BJ (cell line): Measurements from ENCODE around the gene CLSTN2. TPM values are rescaled to one million over a fixed set of nuclear protein-coding genes. Genes with fewer than 3 reads are reported as not detected.

ENCODE experiments used
- CTCF ChIA-PET: fragments of 350-600 bp; formaldehyde crosslinking; extraction: SDS; loops from one replicate; lab custom pipeline; 2021; ENCODE audit warnings: antibody characterized with exemption, inconsistent platforms; lab: Yijun Ruan, JAX
- POLR2A ChIA-PET: fragments of 300-600 bp; sonication (Branson Sonifier 250); formaldehyde crosslinking; extraction: SDS; loops from one replicate; lab custom pipeline; 2021; ENCODE audit warnings: antibody characterized with exemption; lab: Charles Lee
- DNase-seq: peaks from one replicate; pipeline ENCODE4 v3.0.0-alpha.2; 2011; ENCODE audit warnings: low read depth
- H3K27me3 ChIP-seq: 2 replicates; pipeline ENCODE4 v1.6.0; 2011; ENCODE audit warnings: low read length; ENCODE audit not compliant: control insufficient read depth, insufficient read depth
- H3K36me3 ChIP-seq: 2 replicates; pipeline ENCODE4 v1.5.1; 2011; ENCODE audit warnings: low read length; ENCODE audit not compliant: control insufficient read depth, insufficient read depth
- H3K4me3 ChIP-seq: 2 replicates; pipeline ENCODE4 v1.5.1; 2011; ENCODE audit warnings: low read depth, mild to moderate bottlenecking, control low read depth, low read length
- CTCF ChIP-seq: IDR thresholded peaks from 2 replicates; pipeline ENCODE4 v1.5.1; 2011; ENCODE audit warnings: low read depth, mild to moderate bottlenecking, control low read depth, inconsistent platforms, low read length, moderate library complexity; ENCODE audit not compliant: insufficient read depth
- polyA plus RNA-seq: library from polyadenylated mRNA; depleted of rRNA; stranded (reverse); fragments of >200 nt; gene quantifications from 2 replicates; pipeline ENCODE4 v1.2.3, GENCODE V29; 2011

The CLSTN2 gene
- polyA plus RNA-seq, 1 experiment = 1.8 TPM

GRCh38 chr3:140303875-140304274 is 368.9 kb downstream of the CLSTN2 start:
- CTCF ChIA-PET = interaction anchor here (0.6 kb wide), 1 partner anchor 624 kb away, joined by 3 read pairs; no protein-coding TSS in a partner anchor
- no peak for DNase-seq

GRCh38 chr3:140308535-140308934 is 373.6 kb downstream of the CLSTN2 start:
- DNase-seq = no peak
- ChIA-PET CTCF (no interaction called here), POLR2A (no interaction called here)
- no peak for TF ChIP-seq CTCF
- Histone ChIP-seq H3K36me3 (no peaks in the 10 kb centered on the region), H3K4me3 (no peak overlapping the region), H3K27me3 (no peaks in the 10 kb centered on the region)

More at GRCh38 chr3:140303875-140304274, 368.9 kb downstream of the CLSTN2 start:
- Histone ChIP-seq H3K36me3 (no peaks in the 10 kb centered on the region), H3K27me3 (no peaks in the 10 kb centered on the region), H3K4me3 (no peak overlapping the region)
- TF ChIP-seq CTCF = no peak
- POLR2A ChIA-PET = no interaction called here

GRCh38 chr3:140311428-140311827 is 376.4 kb downstream of the CLSTN2 start:
- no peaks in the 10 kb centered on the region for H3K36me3 ChIP-seq
- DNase-seq = no peak
- no peak overlapping the region for H3K4me3 ChIP-seq
- no peaks in the 10 kb centered on the region for H3K27me3 ChIP-seq
- TF ChIP-seq CTCF = no peak
- POLR2A ChIA-PET = no interaction called here
- CTCF ChIA-PET = no interaction called here

GRCh38 chr3:140315955-140316354 is 381.0 kb downstream of the CLSTN2 start:
- POLR2A ChIA-PET = no interaction called here
- DNase-seq = no peak
- TF ChIP-seq CTCF = no peak
- no peaks in the 10 kb centered on the region for H3K27me3 ChIP-seq
- CTCF ChIA-PET = no interaction called here
- H3K4me3 ChIP-seq = no peak overlapping the region
- no peaks in the 10 kb centered on the region for H3K36me3 ChIP-seq

- ChIA-PET POLR2A (no interaction called here), CTCF (no interaction called here)
- H3K4me3 ChIP-seq = no peak overlapping the region
- DNase-seq = no peak
- no peak for TF ChIP-seq CTCF
- H3K27me3 ChIP-seq = no peaks in the 10 kb centered on the region
- no peaks in the 10 kb centered on the region for H3K36me3 ChIP-seq
Observed at GRCh38 chr3:140316466-140316865, 381.5 kb downstream of the CLSTN2 start.
